ENCODE results near the gene INCA1.

The INCA1 gene

DNA sequence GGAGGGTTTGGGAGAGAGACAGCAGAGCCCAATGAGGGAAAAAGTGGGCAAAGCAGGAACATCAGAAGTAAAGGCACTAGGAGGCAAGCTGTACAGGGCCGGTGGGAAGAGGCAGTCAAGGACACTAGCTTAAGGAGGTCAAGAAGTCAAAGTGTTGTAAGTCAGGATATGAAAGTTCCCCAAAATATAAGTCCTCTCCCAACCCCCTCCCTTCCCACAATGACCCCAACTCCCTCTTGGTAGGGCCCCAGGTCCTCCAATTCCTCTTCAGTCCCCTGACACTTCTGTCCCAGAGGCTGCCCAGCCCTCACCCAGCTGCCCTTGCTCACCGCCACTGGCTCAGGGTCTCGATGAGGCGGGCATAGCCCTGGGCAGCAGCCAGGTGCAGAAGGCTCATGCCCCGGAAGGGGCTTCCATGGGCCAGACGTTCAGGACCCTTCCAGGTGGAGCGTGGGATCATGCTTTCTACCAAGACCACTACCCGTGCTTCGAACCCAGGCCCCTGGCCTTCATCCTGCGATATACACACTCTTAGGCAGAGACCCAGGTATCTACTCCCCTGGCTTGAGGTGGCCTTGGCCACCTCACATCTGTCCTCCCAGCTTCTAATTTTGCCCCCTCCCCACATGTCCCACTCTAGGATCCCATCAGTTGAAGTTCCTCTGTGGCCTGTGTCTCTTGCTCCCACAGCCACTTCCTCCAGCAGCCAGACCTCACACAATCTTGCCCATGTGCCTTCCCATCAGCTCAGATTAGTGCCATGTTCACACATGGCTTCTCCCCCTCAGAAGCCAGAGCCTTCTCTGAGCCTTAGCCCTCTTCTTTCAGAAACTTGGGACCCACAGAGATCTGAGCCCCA is 23.8 kb downstream of the INCA1 start:
- no peak for DNase-seq (ENCODE audit: low read depth, low spot score)
- H3K4me3 ChIP-seq (ENCODE audit: low read length), result no peak overlapping the region

DNA sequence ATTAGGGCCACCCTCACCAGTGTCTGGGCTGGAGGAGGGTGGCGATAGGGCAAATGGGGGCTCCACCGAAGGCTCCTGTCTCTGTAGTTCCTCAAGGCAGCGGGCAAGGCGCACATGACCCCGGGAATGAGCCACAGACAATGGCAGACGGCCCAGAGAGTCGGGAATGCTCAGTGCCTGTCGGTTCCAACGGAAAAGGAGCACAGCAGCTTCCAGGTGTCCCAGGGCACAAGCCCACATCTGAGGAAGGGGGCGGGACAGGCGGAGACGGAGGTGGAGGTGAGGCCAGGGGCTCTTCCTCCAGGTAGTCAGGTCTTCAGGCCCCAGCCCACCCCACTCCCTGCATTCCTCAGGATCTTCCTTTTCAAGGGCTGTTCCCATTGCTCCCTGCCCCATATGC is 24.6 kb downstream of the INCA1 start:
- no peak overlapping the region for H3K4me3 ChIP-seq (ENCODE audit: low read length)
- no peak for DNase-seq (ENCODE audit: low read depth, low spot score)

DNA sequence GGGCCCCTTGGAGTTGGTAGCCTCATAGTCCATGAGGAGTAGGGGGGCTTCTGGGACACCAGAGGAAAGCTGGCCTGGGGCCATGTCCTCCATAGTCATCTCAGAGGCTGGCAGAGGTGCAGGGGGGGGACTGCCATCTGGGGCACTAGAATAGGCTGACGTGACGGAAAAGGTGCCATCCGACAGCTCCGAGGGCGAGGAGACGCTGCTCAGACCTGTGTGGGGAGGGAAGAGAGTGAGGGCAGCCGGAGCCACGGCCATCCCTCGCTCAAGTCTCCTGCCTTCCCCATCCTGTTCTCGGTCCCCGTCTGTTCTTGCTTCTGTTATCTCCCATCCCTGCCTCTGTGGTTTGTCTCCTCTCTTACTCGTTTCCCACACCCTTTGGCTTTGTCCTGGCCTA is 25.0 kb downstream of the INCA1 start:
- H3K4me3 ChIP-seq (ENCODE audit: low read length), result no peak overlapping the region
- DNase-seq (ENCODE audit: low read depth, low spot score), result no peak

DNA sequence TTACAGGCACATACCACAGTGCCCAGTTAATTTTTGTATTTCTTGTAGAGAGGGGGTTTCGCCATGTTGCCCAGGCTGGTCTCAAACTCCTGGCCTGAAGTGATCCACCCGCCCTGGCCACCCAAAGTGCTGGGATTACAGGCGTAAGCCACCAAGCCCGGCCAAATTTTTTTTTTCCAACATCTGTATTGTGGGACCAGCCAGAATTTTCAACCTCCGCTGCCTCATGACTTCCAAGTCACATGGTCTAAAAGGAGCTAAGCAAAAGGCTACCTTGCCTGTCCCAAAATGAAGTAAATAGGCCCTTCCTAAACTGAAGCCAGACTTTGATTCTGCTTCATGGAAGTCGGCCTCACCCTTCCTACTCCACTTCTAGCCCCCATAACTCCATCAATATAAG is 25.5 kb downstream of the INCA1 start:
- DNase-seq (ENCODE audit: low read depth, low spot score), result no peak
- H3K4me3 ChIP-seq (ENCODE audit: low read length), result no peak overlapping the region

DNA sequence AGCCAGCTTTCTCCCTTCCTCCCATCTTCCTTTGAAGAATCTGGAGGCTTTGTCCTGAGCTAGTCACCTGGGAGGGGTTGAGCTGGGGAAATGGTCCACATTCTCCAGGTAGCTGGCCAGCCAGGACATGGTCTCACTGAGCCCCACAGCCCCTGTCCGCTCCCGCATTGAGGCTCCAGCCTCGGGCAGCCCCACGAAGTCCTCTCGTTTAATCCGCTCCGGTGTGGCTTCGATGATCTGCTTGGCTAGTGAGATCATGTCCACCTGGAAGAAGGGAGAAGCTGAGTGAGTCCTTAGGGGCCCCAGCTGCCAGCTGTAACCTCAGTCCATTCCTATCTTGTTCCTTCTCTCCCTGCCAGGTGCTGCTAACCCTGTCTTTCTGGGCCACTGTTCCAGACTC is 27.0 kb downstream of the INCA1 start:
- H3K4me3 ChIP-seq (ENCODE audit: low read length), result no peak overlapping the region
- DNase-seq (ENCODE audit: low read depth, low spot score), result no peak

DNA sequence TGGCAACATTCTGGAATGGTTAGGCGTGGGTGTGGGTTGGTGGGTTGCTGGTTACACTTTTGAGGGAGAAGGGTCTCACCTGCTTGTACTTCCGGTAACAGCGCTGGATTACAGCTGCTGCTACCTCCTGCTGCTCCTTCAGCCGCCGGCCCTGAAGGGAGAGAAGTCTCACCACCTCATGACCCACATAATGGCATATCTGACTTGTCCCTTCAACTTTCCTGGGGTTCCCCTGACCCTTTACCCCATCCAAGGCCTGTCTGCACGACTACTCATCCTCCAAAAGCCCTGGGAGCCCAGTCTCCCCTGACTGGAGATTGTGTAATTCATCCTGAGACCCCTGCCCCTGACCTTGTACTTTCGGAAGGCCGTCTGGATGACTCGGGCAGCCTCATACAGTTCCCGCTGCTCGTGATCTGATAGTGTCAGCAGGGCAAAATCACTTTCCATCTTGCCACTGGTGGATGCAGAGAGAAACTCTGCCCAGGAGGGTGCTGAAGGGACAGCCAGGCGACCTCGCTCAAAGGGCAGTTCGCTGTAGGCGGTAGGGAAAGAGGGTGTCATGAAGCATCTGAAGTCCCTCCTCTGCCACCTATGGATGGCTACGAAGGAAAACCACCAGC is 27.7 kb downstream of the INCA1 start:
- H3K4me3 ChIP-seq (ENCODE audit: low read length), result no peak overlapping the region
- no peak for DNase-seq (ENCODE audit: low read depth, low spot score)

GRCh38 chr17:4969047-4969550 is 28.2 kb downstream of the INCA1 start:
- no peak for DNase-seq (ENCODE audit: low read depth, low spot score)
- H3K4me3 ChIP-seq (ENCODE audit: low read length), result peak overlapping the region; percentile 71; the same call in 1 of the 2 replicates

DNA sequence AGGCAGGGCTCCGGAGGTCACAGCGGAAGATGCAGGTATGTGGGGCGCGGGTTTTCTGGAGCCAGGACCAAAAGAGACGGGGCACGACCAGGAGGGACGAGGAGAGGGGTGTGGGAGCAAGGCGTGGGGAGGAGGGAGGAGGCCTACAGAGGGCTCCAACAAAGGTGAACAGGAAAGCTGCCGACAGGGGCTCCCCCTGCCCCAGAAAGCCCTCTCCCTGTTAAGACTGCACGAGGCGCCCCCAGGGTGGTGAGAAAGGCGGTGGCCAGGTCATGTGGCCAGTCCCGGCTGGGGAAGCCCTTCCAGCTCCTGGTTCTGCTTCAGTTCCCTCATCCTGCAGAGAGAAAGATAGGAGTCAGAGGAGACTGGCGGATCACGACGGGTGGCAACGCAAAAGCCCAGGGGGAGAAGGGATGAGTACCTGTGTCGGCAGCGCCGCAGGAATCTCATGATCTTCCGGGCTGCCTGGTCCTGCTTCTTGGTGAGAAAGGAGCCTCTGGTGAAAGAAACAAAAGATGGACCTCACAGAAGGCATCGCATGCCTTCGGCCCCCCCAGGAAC is 28.8 kb downstream of the INCA1 start:
- no peak for DNase-seq (ENCODE audit: low read depth, low spot score)
- H3K4me3 ChIP-seq (ENCODE audit: low read length), result peak overlapping the region; percentile 71

DNA sequence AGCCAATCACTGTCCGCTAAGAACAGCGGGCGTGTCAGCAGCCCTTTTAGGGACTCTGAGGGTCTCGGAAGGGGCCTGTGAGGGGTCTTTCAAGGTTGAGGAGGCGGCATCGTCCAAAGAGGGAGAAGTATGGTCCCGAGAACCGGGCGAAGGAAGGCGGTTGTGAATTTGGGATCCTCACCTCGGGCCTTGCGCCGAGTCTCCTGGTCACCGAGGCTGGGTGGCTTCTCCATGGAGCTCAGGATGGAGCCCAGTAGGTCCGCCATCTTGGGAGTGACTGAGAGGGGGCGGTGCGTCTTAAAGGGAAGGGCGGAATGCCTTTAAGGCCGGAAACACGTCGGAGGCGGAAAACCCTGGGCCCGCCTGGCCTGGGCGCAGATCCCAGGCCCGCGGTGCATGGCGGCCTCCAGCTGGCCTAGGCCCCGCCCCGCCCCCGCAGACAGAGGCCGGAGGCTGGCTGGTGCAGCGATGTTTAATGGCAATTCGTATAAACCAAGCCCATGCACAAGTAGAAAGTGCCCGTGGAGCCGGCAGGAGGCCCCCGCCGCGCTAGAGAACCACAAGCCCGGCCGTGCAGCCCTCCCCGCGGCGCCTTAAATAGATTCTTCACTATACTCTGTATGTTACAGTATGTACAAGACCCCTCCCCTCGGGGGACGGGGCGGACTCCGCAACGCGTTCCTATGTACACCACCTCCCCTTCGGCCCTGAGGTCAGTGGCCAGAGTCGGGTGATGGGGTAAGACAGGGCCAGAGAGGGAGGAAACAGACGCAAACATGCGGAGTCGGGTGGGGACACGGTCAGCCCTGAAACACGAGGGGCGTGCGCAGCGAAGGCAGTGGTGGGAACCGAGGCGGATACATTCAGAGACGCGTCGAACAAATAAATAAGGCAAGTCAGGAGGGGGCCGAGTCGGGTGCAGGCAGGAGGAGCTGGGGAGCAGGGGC is 29.5 kb downstream of the INCA1 start, which contains the start of gene SPAG7:
Gene SPAG7, minus strand, starts transcription at position 279 of the 947 bp plus-strand sequence. Its CDS starts 13 bp downstream, at position 266.
- peak within 1 kb of the TSS; percentile 71 for H3K4me3 ChIP-seq (ENCODE audit: low read length)
- DNase-seq (ENCODE audit: low read depth, low spot score), result peak; percentile 96

DNA sequence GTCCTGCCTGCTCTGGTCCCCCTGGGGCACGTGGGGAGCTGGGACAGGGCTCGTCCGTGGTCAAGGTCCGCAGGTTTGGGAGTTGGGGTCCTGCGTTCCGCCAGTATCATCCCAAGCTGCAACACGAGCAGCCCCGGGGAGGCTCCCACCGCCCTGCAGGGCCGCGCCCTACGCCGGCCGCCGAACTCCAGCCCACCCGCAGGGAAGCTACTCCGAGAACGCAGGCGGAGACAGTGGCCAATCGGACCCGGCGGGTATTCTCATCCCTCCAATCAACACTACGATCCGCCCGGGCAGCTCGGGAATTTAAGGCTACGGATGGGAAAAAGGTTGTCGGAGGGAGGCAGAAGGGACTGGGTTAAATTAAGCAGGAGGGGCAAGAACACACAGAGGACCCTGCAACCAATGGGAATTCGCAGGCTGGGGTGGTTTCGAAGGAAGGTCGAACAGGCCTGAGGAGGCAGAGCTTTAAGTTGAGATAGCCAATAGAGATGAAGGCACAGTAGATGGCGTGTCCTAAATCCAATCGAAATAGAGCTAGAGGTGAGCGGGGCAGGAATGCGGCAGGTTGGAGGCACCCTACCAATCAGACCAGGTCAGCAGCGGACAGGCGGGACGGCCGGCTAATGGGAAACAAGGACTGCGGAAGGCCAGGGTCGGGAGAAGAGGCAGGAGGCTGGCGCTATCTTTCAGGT is 30.3 kb downstream of the INCA1 start:
- H3K4me3 ChIP-seq (ENCODE audit: low read length), result peak overlapping the region; percentile 71
- peak; percentile 100 for DNase-seq (ENCODE audit: low read depth, low spot score)

DNA sequence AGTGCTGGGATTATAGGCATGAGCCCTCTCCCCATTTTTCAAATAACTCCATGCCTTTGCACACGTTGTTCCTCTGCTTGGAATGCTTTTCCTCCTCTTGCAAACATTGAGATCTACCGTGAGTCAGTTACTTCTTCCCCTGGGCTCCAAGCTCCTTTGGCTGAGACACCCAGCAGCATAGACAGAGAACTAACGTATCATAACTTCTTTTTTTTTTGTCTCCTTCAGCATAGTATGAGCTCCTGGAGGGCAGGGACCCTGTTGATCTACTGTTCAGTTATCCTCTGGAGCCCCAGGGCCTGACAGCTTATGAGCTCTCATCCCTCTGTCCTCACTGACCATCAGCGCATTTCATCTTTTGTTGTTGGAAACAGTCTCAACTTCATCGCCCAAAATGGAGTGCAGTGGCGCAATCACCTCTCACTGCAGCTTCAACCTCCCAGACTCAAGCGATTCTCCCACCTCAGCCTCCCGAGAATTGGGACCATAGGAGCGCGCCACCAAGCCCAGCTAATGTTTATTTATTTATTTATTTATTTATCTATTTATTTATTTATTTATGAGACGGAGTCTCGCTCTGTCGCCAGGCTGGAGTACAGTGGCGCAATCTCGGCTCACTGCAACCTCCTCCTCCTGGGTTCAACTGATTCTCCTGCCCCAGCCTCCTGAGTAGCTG is 31.9 kb downstream of the INCA1 start:
- no peak overlapping the region for H3K4me3 ChIP-seq (ENCODE audit: low read length)
- no peak for DNase-seq (ENCODE audit: low read depth, low spot score)

DNA sequence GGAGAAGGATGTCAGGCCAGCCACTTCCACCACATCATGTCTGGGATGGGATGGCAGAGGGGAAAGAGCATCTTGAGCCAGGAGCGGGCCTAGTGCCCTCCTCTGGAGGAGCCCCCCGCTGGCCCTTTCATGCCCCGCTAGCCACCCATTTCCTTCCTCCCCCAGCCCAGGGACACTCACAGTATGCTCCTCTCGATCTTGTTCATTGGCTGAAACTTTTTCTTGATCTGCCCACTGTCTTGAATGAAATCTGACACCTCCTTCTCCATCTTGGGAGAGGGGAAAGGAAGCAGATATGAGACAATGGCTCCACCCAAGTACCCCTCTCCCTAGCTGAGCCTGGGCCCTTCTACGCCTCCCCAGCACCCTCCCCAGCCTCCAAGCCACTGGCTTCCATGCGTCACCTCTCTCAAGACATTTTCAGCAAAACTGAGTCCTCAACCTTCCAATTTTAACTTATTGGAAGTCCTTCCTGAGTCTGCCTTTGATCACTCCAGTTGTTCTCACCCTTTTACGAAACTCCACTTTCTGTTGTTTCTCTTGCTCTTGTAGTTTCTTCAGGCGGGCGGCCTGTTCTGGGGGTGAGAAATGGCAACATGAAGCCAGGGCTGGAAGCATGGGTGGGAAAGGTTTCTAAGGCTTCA is 36.9 kb downstream of the INCA1 start:
- no peak overlapping the region for H3K4me3 ChIP-seq (ENCODE audit: low read length)
- no peak for DNase-seq (ENCODE audit: low read depth, low spot score)

DNA sequence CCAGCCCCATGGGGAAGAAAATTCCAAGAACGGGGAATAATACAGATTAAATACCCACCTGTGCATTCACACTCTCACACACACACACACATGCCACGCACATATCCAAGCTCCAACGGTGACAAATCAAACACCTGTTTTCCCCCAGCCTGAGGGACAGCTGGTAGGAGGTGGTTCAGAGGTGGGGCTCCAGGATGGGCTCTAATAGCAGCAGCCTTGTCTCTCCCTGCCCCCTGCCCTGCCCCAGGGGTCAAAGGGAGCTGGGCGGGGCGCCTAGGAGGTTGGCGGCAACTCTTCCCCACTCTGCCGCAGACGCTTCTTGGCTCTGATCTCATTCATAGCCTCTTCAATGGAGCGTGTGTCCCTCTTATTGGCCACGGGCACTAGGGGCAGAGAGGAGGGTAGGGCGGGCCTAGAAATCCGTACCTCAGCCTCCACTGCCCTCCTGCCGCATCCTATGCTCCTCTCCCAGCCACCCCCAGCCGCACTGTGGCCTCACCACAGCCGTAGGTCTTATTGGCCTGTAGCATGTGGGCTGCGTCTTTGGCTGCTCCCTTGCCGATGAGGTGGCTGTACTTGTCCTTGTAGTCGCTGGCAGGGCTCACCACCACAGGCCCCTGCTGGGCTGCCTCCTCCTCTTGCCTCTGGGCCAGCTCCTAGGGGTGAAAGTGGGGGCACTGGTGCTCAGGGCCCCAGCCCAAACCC is 37.9 kb downstream of the INCA1 start:
- DNase-seq (ENCODE audit: low read depth, low spot score), result no peak

GRCh38 chr17:4958102-4958501 is 39.2 kb downstream of the INCA1 start:
- no peak for DNase-seq (ENCODE audit: low read depth, low spot score)
- no peak overlapping the region for H3K4me3 ChIP-seq (ENCODE audit: low read length)

More for the DNA sequence above, 37.9 kb downstream of the INCA1 start:
- H3K4me3 ChIP-seq (ENCODE audit: low read length), result no peak overlapping the region

- H3K4me3 ChIP-seq (ENCODE audit: low read length), result no peak overlapping the region
- DNase-seq (ENCODE audit: low read depth, low spot score), result no peak
These were observed 40.7 kb downstream of the INCA1 start for GRCh38 chr17:4956493-4957061.

DNA sequence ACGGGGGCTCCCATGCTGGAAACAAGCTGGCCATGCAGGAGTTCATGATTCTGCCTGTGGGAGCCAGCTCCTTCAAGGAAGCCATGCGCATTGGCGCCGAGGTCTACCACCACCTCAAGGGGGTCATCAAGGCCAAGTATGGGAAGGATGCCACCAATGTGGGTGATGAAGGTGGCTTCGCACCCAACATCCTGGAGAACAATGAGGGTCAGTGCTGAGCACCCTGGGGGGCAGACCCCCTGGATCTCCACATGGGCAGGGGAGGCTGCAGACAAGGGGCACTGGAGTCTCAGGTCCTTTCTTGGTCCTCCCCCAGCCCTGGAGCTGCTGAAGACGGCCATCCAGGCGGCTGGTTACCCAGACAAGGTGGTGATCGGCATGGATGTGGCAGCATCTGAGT is 42.2 kb downstream of the INCA1 start:
- no peak overlapping the region for H3K4me3 ChIP-seq (ENCODE audit: low read length)
- no peak for DNase-seq (ENCODE audit: low read depth, low spot score)

Data from Jurkat, Clone E6-1 (cell line).